SH-SY5Y (cell line): ENCODE results near the gene MAN1A1.

Experiments used
- GATA2 ChIP-seq: IDR thresholded peaks from 2 replicates; pipeline ENCODE4 v1.6.1; 2011; ENCODE audit warnings: mild to moderate bottlenecking, low read depth, low read length
- GATA3 ChIP-seq: IDR thresholded peaks from 2 replicates; pipeline ENCODE4 v1.6.1; 2011; ENCODE audit warnings: low read depth, mild to moderate bottlenecking, low read length, moderate library complexity

MAN1A1 gene

GRCh38 chr6:119350202-119350951 is 816 bp upstream of the MAN1A1 start:
- TF ChIP-seq GATA3: no peak
- TF ChIP-seq GATA2: no peak

- no peak for TF ChIP-seq GATA3
- no peak for TF ChIP-seq GATA2
Measured at GRCh38 chr6:119348748-119349360, 707 bp downstream of the MAN1A1 start.

DNA sequence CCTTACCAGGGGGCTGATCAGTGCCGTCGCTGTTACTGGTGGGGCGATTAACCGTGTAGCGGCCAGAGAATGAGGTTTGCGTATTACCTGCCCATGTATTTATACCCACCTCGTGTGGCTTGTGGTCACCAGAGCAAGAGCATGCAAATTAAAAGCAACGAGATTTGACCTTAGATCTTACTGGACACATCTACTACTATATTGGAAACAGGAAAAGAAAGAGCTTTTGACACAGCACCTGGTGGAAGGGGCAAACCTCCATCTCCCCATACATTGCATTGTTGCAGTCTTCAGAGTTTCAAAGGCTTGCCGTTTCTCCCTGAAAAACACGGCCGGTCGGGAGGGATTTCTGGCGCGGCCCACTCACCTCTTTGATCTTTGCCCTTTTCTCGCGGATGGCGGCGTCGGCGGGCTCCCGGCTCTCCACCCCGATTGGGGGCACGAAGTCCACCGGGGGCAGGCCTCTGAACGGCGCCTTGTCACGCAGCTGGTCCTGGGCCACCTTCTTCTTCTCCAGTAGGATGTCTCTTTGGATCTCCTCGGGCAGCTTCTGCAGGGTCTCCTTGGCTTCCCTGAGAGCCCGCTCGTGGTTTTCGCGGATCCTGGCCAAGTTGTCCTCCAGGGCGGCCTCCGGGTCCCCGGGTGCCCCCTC is 1.3 kb downstream of the MAN1A1 start:
- TF ChIP-seq GATA2: no peak

GRCh38 chr6:119347466-119348095 is 2.0 kb downstream of the MAN1A1 start:
- no peak for TF ChIP-seq GATA3
- TF ChIP-seq GATA2: no peak

DNA sequence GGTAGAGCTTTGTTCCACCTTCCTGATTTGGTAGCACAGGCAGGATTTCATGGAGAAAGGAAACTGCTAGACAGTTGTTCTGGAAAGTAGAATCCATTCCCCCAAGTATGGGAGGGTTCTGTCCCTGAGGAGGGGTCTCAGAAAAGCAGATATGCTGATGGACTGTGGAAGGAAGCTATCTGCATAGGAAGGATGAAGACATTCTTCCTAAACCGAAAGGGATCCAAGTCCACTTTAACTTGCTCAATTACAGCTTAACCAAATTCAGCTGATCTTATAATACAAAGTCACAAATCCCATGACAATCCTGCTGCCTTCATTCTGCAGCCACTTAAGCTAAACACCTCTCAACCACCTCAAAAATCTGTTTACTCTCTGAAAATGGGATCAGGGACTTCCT is 2.6 kb downstream of the MAN1A1 start:
- TF ChIP-seq GATA3: no peak
- no peak for TF ChIP-seq GATA2

DNA sequence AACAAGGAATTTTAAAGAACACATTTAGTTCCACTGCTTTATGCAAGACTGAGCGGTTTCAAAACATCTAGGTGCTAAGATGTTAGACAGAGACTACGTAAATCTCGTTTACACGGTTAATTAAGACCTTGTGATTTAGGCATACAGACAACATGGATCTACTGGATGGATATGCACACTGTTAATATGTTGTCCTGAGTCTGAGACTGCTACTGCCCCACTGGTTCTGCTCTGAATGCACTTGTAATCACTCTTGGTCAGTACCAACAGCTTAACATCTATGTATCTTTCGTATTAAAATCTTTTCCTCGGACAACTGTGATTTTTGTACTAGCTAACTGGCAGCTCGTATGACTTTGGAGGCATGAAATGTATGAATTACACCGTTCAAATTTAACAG is 3.1 kb downstream of the MAN1A1 start:
- TF ChIP-seq GATA3 (no peak), GATA2 (no peak)

GRCh38 chr6:119345114-119345513 is 4.4 kb downstream of the MAN1A1 start:
- TF ChIP-seq GATA3: no peak
- no peak for TF ChIP-seq GATA2

DNA sequence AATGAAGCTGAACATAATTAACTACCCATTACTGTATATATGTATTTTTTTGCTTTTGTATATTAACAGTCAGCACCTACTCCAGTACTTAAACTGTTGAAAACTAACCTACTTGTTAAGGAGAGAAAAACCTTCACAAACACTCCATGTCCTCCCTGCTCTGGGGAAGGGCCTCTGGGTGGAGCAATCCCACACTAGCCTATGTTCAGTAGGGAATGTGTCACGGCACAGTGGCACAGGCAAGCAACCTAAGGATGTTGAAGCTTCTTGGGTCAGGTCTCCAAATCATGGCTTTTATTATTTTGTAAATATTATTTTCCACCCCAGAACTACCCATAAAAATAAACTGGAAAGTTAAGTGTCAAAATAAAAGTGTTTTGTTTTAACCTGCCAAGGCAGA is 5.3 kb downstream of the MAN1A1 start:
- no peak for TF ChIP-seq GATA3
- no peak for TF ChIP-seq GATA2

DNA sequence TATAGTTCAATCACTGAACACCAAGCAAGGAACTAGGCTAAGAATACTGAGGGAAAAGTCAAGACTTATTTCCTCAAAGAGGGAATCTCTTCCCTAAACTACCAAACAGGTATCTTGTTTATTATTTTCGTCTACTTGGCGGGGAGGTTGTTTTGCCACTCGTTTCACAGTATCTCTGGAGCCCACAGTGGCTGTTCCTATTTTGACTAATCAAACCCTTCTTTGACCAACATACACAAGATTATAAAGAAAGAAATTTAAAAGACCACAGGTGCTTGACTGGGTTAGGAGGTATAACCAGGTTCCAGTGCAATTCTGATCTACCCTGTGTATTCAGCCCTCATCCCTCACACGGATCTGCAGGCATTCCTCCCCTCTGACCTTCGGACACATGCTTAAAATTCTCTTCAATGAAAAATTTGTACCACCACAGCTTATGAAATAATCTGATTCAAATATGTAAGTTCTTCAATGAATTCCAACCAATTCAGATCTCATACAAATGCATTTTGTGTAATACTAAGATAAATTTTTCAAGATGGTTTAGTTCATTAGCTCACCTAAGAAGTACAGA is 5.9 kb downstream of the MAN1A1 start:
- TF ChIP-seq GATA2 (no peak), GATA3 (no peak)

DNA sequence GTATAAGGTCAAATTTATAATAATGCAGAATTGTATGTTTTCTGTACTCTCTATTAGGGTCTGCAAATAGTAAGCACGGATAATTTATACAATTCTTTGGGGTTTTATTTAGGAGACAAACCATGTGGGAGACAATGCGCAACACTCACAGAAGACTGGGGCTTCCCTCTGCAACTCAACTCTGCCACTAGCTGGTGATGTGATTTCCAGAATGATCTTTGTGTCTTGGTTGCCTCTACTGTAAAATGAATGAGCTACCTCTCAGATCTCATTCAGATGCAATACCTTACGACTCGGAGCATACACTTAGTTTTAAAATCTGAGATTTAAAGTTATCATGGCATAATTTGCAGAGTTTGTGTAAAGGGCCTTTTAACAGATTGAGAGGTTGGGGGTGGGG is 6.4 kb downstream of the MAN1A1 start:
- TF ChIP-seq GATA2 (no peak), GATA3 (no peak)

GRCh38 chr6:119342430-119342829 is 7.1 kb downstream of the MAN1A1 start:
- TF ChIP-seq GATA3 (no peak), GATA2 (no peak)

GRCh38 chr6:119340796-119341487 is 8.6 kb downstream of the MAN1A1 start:
- TF ChIP-seq GATA3 (no peak), GATA2 (no peak)

GRCh38 chr6:119339941-119340456 is 9.6 kb downstream of the MAN1A1 start:
- TF ChIP-seq GATA2: no peak
- no peak for TF ChIP-seq GATA3
